Neural progenitor cell (in vitro differentiated cells): Measurements from ENCODE around the gene CELSR3. TPM values are rescaled to one million over a fixed set of nuclear protein-coding genes. Genes with fewer than 3 reads are reported as not detected.

Experiments
- DNase-seq: peaks from one replicate; pipeline ENCODE4 v3.0.0-alpha.2; 2016; ENCODE audit warnings: low spot score
- H2AFZ ChIP-seq: fragments of 200-600 bp; sonication (generic); replicated peaks from 2 replicates; pipeline ENCODE4 v1.6.1; 2016; ENCODE audit warnings: antibody characterized with exemption
- H3F3A ChIP-seq: fragments of 200-600 bp; sonication (generic); 2 replicates; pipeline ENCODE4 v1.6.1; 2016; ENCODE audit warnings: antibody characterized with exemption, low read depth
- H3K27ac ChIP-seq: fragments of 200-600 bp; sonication (generic); 2 replicates; pipeline ENCODE4 v1.5.1; 2016; ENCODE audit warnings: mild to moderate bottlenecking
- H3K27me3 ChIP-seq: fragments of 200-600 bp; sonication (generic); 2 replicates; pipeline ENCODE4 v1.6.1; 2016; ENCODE audit warnings: mild to moderate bottlenecking, moderate library complexity
- H3K36me3 ChIP-seq: fragments of 200-600 bp; sonication (generic); 2 replicates; pipeline ENCODE4 v1.5.1; 2016
- H3K4me1 ChIP-seq: fragments of 200-600 bp; sonication (generic); 2 replicates; pipeline ENCODE4 v1.6.1; 2016; ENCODE audit warnings: mixed run types
- H3K4me2 ChIP-seq: fragments of 200-600 bp; sonication (generic); 2 replicates; pipeline ENCODE4 v1.6.1; 2016
- H3K4me3 ChIP-seq: fragments of 200-600 bp; sonication (generic); 2 replicates; pipeline ENCODE4 v1.5.1; 2016
- H3K79me2 ChIP-seq: fragments of 200-600 bp; sonication (generic); 2 replicates; pipeline ENCODE4 v1.6.1; 2016; ENCODE audit warnings: low read depth
- H3K9ac ChIP-seq: fragments of 200-600 bp; sonication (generic); 2 replicates; pipeline ENCODE4 v1.6.1; 2016
- H3K9me3 ChIP-seq: fragments of 200-600 bp; sonication (generic); 2 replicates; pipeline ENCODE4 v1.5.1; 2016; ENCODE audit warnings: low read depth
- H4K20me1 ChIP-seq: fragments of 200-600 bp; sonication (generic); 2 replicates; pipeline ENCODE4 v1.6.1; 2016; ENCODE audit warnings: low read depth
- H3K27ac Mint-ChIP-seq: 3 replicates; pipeline ENCODE4 v1.8.0; 2021; ENCODE audit warnings: mixed read lengths
- H3K27me3 Mint-ChIP-seq: 2 replicates; pipeline ENCODE4 v1.8.0; 2022; ENCODE audit warnings: low read depth, mild to moderate bottlenecking, inconsistent platforms, moderate library complexity, mixed read lengths; ENCODE audit not compliant: insufficient read depth
- H3K36me3 Mint-ChIP-seq: 3 replicates; pipeline ENCODE4 v1.8.0; 2021; ENCODE audit warnings: mixed read lengths
- H3K4me1 Mint-ChIP-seq: 3 replicates; pipeline ENCODE4 v1.8.0; 2021; ENCODE audit warnings: mixed read lengths
- H3K4me3 Mint-ChIP-seq: 3 replicates; pipeline ENCODE4 v1.8.0; 2021; ENCODE audit warnings: mild to moderate bottlenecking, moderate library complexity, mixed read lengths
- H3K9me3 Mint-ChIP-seq: 3 replicates; pipeline ENCODE4 v1.8.0; 2020; ENCODE audit warnings: mixed read lengths
- EZH2 ChIP-seq: fragments of 200-600 bp; sonication (generic); IDR thresholded peaks from 2 replicates; pipeline ENCODE4 v1.6.1; 2017; ENCODE audit warnings: antibody characterized with exemption, mild to moderate bottlenecking, moderate library complexity
- EZH2phosphoT487 ChIP-seq: fragments of 200-600 bp; sonication (generic); IDR thresholded peaks from 2 replicates; pipeline ENCODE4 v1.6.1; 2017; ENCODE audit warnings: antibody characterized with exemption
- total RNA-seq: library from RNA; depleted of rRNA; stranded (reverse); fragments of >200 nt; gene quantifications from 2 replicates; pipeline ENCODE4 v1.2.3, GENCODE V29; 2015; ENCODE audit warnings: low replicate concordance
- TF ChIP-seq, protein P1 (sequence below): fragments of 200-600 bp; sonication (generic); IDR thresholded peaks from 2 replicates; pipeline ENCODE4 v1.5.1; 2017; ENCODE audit warnings: antibody characterized with exemption, mild to moderate bottlenecking

Gene CELSR3
- total RNA-seq, 1 donor from 2014 or later, result 9.9 TPM

- TF ChIP-seq, protein P1, sequence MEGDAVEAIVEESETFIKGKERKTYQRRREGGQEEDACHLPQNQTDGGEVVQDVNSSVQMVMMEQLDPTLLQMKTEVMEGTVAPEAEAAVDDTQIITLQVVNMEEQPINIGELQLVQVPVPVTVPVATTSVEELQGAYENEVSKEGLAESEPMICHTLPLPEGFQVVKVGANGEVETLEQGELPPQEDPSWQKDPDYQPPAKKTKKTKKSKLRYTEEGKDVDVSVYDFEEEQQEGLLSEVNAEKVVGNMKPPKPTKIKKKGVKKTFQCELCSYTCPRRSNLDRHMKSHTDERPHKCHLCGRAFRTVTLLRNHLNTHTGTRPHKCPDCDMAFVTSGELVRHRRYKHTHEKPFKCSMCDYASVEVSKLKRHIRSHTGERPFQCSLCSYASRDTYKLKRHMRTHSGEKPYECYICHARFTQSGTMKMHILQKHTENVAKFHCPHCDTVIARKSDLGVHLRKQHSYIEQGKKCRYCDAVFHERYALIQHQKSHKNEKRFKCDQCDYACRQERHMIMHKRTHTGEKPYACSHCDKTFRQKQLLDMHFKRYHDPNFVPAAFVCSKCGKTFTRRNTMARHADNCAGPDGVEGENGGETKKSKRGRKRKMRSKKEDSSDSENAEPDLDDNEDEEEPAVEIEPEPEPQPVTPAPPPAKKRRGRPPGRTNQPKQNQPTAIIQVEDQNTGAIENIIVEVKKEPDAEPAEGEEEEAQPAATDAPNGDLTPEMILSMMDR, result no peak
- TF ChIP-seq EZH2phosphoT487 (no peak), EZH2 (no peak)
- Histone ChIP-seq H3K27me3 (no peaks in the 10 kb centered on the region), H3K9me3 (no peaks in the 10 kb centered on the region), H3K4me2 (no peak overlapping the region), H3K27ac (no peak overlapping the region), H4K20me1 (peaks cover 88% of the 10 kb centered on the region), H3K4me3 (no peak overlapping the region), H3K36me3 (peaks cover 20% of the 10 kb centered on the region), H3F3A (peaks cover 68% of the 10 kb centered on the region), H3K9ac (no peak overlapping the region), H2AFZ (no peak overlapping the region), H3K79me2 (peaks cover 43% of the 10 kb centered on the region), H3K4me1 (peaks cover 9% of the 10 kb centered on the region)
- Mint-ChIP-seq H3K4me1 (peaks cover 15% of the 10 kb centered on the region), H3K27me3 (peaks cover 5% of the 10 kb centered on the region), H3K36me3 (peaks cover 25% of the 10 kb centered on the region), H3K4me3 (no peak overlapping the region), H3K27ac (no peak overlapping the region), H3K9me3 (no peaks in the 10 kb centered on the region)
- DNase-seq, result no peak
Observed at GRCh38 chr3:48688737-48689075, 26.0 kb upstream of the CELSR3 start.

DNA sequence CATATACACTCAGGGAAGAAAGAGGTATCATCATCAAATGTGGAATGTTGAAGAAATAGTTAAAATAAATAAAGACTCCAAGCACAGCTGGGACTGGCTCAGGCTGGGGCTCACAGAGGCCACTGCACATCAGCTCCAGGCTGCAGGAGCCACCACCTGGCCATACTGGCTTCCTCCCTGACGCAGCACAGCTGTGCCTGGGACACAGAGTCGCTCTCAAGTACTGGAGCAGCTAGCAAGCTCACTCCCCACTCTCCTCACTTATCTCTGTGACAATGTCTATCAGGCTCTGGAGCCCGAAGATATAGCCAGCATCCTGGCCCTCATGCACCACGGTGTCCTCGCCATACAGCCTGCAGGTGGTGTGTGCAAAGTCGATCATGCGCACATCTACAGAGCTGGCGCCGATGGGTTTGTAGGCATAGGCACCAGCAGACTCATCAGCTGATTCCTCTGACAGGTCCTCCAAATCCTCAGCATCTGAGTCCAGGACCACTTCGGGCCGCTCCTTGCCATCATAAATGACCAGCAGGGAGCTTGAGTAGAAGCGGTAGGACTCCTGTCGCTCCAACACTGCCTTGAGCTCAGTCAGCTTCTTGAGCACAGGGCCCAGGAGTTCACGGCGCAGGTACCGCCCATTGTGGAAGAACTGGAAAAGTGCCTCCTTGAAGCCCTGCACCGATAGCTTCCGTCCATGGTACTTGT, 25.5 kb upstream of the CELSR3 start:
- no peaks in the 10 kb centered on the region for H3K27me3 ChIP-seq
- H3K4me1 Mint-ChIP-seq, result peaks cover 20% of the 10 kb centered on the region
- H3K4me1 ChIP-seq, result peaks cover 9% of the 10 kb centered on the region
- no peak overlapping the region for H2AFZ ChIP-seq
- H3K79me2 ChIP-seq, result peaks cover 43% of the 10 kb centered on the region
- no peak overlapping the region for H3K9ac ChIP-seq
- DNase-seq, result no peak
- H3K27ac Mint-ChIP-seq, result no peak overlapping the region
- TF ChIP-seq EZH2 (no peak), EZH2phosphoT487 (no peak)
- TF ChIP-seq, protein P1, result no peak
- peaks cover 5% of the 10 kb centered on the region for H3K27me3 Mint-ChIP-seq
- H3K9me3 Mint-ChIP-seq, result no peaks in the 10 kb centered on the region
- H3K36me3 Mint-ChIP-seq, result peaks cover 22% of the 10 kb centered on the region
- peak overlapping the region; percentile 30 for H3K4me3 Mint-ChIP-seq
- H3K4me2 ChIP-seq, result no peak overlapping the region
- H3F3A ChIP-seq, result peaks cover 63% of the 10 kb centered on the region
- no peaks in the 10 kb centered on the region for H3K9me3 ChIP-seq
- H3K36me3 ChIP-seq, result peaks cover 15% of the 10 kb centered on the region
- no peak overlapping the region for H3K4me3 ChIP-seq
- no peak overlapping the region for H3K27ac ChIP-seq
- peaks cover 88% of the 10 kb centered on the region for H4K20me1 ChIP-seq

DNA sequence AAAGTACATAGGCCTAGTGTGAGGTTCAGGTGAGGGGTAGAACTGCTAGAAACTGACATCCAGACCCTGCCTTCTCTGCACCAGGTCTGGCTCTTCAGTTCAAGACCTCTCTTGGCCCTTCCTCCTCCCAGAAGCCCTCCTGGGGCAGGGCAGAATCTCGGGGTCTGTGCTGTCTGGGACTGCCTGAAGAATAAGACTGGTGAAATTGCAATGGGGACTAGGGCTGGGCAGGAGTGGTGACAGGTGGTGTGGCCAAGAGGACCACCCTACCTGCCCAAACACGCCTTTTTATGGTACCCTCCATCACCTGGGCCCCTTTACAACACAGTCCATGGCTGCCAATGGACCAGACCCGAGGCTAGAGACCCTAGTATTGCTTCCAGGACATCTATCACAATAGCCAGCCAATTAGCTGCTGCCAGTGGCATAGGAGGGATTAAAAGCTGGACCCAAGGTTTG, 24.6 kb upstream of the CELSR3 start:
- H3K4me1 ChIP-seq, result peaks cover 9% of the 10 kb centered on the region
- H2AFZ ChIP-seq, result no peak overlapping the region
- H3K4me1 Mint-ChIP-seq, result peaks cover 20% of the 10 kb centered on the region
- no peak overlapping the region for H3K27ac ChIP-seq
- TF ChIP-seq, protein P1, result no peak
- no peak for TF ChIP-seq EZH2
- no peak for TF ChIP-seq EZH2phosphoT487
- H3K4me3 Mint-ChIP-seq, result no peak overlapping the region
- no peak for DNase-seq
- H3K9ac ChIP-seq, result no peak overlapping the region
- H4K20me1 ChIP-seq, result peaks cover 83% of the 10 kb centered on the region
- peaks cover 54% of the 10 kb centered on the region for H3F3A ChIP-seq
- H3K27me3 Mint-ChIP-seq, result peaks cover 5% of the 10 kb centered on the region
- H3K9me3 Mint-ChIP-seq, result no peaks in the 10 kb centered on the region
- no peaks in the 10 kb centered on the region for H3K27me3 ChIP-seq
- H3K9me3 ChIP-seq, result no peaks in the 10 kb centered on the region
- no peak overlapping the region for H3K4me2 ChIP-seq
- H3K36me3 Mint-ChIP-seq, result peaks cover 17% of the 10 kb centered on the region
- peaks cover 7% of the 10 kb centered on the region for H3K36me3 ChIP-seq
- peaks cover 39% of the 10 kb centered on the region for H3K79me2 ChIP-seq
- no peak overlapping the region for H3K4me3 ChIP-seq
- no peak overlapping the region for H3K27ac Mint-ChIP-seq
